Measurements from ENCODE around the gene TSPYL4.
"Not testable (repeated sequence)": the region's sequence is repeated elsewhere in the genome, so short reads cannot be mapped to it uniquely, and the experiment has no call there.

TSPYL4 gene

DNA sequence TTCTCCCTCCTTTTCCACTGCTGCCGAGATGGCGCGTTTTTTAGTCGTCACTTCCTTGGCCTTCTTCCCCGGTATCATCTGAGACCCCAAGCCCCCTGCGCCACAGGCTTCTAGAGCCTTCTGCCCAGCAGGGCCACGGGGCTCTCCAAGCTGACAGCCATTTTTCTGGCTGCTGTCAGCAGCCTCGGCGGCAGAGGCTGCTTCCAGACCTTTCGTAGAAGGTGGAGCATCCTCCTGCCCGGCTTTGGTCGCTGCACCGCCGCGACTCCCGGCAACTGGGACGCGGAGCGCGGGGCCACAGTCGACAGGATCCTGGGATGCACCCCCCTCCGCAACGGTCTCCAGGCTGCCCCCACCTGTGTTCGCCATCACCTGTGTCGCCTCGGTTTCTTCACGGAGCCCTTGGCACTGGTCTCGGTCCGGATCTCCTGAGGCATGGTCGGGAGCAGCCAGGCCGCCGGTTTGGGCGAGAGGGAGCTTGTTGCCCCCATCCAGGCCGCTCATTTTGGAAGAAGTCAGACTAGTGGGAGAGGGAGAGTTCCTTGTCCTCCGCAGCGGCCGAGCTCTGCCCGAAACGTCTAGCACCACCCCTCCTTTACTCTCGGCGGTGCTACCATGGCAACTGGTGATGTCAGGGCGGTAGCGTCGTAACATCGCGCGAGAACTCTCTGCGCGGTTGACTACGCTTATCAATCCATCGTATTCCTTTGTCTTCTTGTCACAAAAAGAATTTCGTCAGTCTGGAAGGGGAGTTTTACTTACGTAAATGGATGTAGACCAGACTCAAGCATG lies at the start of gene TSPYL4:
Gene TSPYL4 (minus strand): TSS at position 571 of the 792 bp plus-strand sequence. CDS start 67 bp downstream, at position 504.
- peak; percentile 95 for DNase-seq
- in situ Hi-C loops (cut with HindIII; ENCODE audit: low pct_ligation_motif_present, low pct_unique_long_range_greater_than_20kb, low sequenced_read_pairs) = no loop called here

DNA sequence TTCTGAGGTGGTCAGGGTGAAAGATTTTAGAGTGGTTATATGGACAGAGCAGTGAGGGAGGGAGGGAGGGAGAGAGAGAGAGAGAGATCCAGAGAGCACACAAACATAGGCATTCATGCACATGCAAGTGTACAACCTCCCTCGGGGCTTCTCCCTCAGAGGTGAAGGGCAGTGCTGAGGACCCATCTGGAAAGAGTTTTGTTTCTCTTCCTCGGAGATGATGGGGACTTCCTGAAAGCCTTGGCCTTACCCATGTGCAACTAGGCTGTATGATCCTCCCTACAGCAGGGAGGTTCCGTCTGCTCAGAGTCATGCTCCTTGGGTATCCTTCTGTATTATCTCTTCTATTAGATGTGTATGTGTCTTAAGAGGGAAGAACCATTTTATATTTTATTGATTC lies 47.2 kb upstream of the TSPYL4 start:
- in situ Hi-C loops (cut with HindIII; ENCODE audit: low pct_ligation_motif_present, low pct_unique_long_range_greater_than_20kb, low sequenced_read_pairs) = no loop called here
- DNase-seq = no peak

DNA sequence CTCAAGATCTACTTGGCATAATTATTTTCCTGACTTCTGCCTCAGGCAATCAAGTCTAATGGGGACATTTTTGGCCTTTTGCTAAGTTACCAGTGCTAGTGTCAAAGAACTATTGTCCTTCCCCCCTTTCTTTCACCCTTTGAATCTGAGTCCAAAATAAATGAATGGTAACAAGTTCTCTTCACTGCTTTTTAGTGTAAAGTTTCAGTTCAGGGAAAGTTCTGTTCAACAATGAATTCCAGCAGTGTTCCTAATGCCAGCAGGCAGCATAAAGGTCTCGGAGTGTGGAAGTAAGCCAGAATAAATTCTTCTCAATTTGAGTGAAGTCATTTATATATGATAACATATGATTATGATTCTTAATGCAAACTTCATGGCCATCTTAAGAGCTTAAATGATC lies 46.7 kb upstream of the TSPYL4 start:
- in situ Hi-C loops (cut with HindIII; ENCODE audit: low pct_ligation_motif_present, low pct_unique_long_range_greater_than_20kb, low sequenced_read_pairs) = no loop called here
- DNase-seq = no peak

- DNase-seq = no peak
- in situ Hi-C loops (cut with HindIII; ENCODE audit: low pct_ligation_motif_present, low pct_unique_long_range_greater_than_20kb, low sequenced_read_pairs) = loop anchor here (25.0 kb wide), 1 partner anchor 238 kb away; the partner anchor contains the start of gene TRAPPC3L
Observed at GRCh38 chr6:116298973-116299372, 45.1 kb upstream of the TSPYL4 start.

GRCh38 chr6:116298273-116298672 lies 44.4 kb upstream of the TSPYL4 start:
- in situ Hi-C loops (cut with HindIII; ENCODE audit: low pct_ligation_motif_present, low pct_unique_long_range_greater_than_20kb, low sequenced_read_pairs) = loop anchor here (25.0 kb wide), 1 partner anchor 239 kb away; the partner anchor contains the start of gene TRAPPC3L

GRCh38 chr6:116292553-116292952 lies 38.7 kb upstream of the TSPYL4 start:
- no peak for DNase-seq
- in situ Hi-C loops (cut with HindIII; ENCODE audit: low pct_ligation_motif_present, low pct_unique_long_range_greater_than_20kb, low sequenced_read_pairs) = loop anchor here (25.0 kb wide), 1 partner anchor 245 kb away; the partner anchor contains the start of gene TRAPPC3L

More at GRCh38 chr6:116298273-116298672, 44.4 kb upstream of the TSPYL4 start:
- no peak for DNase-seq

GRCh38 chr6:116291701-116292396 lies 38.0 kb upstream of the TSPYL4 start:
- in situ Hi-C loops (cut with HindIII; ENCODE audit: low pct_ligation_motif_present, low pct_unique_long_range_greater_than_20kb, low sequenced_read_pairs) = loop anchor here (25.0 kb wide), 1 partner anchor 245 kb away; the partner anchor contains the start of gene TRAPPC3L
- DNase-seq = no peak

DNA sequence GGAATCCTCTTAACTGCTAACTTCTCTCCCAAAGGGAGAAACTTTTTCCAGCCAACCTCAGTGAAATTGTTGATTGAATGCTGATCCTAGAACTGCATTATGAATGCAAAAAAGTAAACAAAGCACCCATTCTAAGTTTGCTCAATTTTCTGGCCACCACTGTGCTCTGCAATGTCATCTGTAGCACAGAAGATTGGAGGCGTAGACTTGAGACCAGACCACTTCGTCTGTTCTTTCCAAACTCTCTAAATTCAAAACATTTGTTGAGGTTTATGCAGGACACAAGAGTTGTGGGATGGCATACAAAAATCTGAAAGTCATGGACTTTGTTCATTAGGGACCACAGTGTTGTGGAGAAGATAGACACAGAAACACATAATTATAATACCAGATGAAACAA lies 36.9 kb upstream of the TSPYL4 start:
- in situ Hi-C loops (cut with HindIII; ENCODE audit: low pct_ligation_motif_present, low pct_unique_long_range_greater_than_20kb, low sequenced_read_pairs) = loop anchor here (25.0 kb wide), 1 partner anchor 247 kb away; the partner anchor contains the start of gene TRAPPC3L
- no peak for DNase-seq

- in situ Hi-C loops (cut with HindIII; ENCODE audit: low pct_ligation_motif_present, low pct_unique_long_range_greater_than_20kb, low sequenced_read_pairs) = loop anchor here (25.0 kb wide), 1 partner anchor 247 kb away; the partner anchor contains the start of gene TRAPPC3L
- DNase-seq = no peak
Observed at GRCh38 chr6:116289876-116290275, 36.0 kb upstream of the TSPYL4 start.

- in situ Hi-C loops (cut with HindIII; ENCODE audit: low pct_ligation_motif_present, low pct_unique_long_range_greater_than_20kb, low sequenced_read_pairs) = loop anchor here (25.0 kb wide), 1 partner anchor 250 kb away; the partner anchor contains the start of gene TRAPPC3L
- peak; percentile 51 for DNase-seq
Observed at GRCh38 chr6:116287689-116288282, 33.9 kb upstream of the TSPYL4 start.

DNA sequence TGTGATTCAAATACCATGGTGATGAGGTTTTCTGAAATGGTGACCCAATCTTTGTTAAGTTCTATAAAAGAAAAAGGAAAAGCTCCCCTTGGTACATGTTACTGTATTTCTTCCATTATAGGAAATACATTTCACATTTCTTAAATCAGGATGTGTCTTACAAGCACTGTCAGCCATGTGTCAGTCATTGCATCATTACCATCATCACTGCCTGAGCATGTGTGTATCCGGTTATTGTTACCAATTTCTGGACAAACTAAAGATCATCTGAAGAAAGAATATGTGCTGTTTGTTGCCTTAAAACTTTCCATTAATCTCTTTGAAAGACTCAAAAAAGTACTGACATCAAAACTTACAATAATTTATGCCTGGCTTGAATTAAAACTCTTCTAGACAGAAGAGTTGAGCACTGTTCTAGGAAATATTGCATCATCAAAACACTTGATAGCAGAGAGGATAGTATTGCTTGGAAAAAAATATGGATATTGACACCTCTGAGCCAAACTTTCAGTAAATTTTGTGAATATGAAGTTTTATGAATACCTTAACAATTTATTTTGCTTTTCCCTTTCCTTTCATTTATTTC lies 33.0 kb upstream of the TSPYL4 start:
- no peak for DNase-seq
- in situ Hi-C loops (cut with HindIII; ENCODE audit: low pct_ligation_motif_present, low pct_unique_long_range_greater_than_20kb, low sequenced_read_pairs) = loop anchor here (25.0 kb wide), 1 partner anchor 250 kb away; the partner anchor contains the start of gene TRAPPC3L

GRCh38 chr6:116284984-116285383 lies 31.1 kb upstream of the TSPYL4 start:
- DNase-seq = not testable (repeated sequence)
- in situ Hi-C loops (cut with HindIII; ENCODE audit: low pct_ligation_motif_present, low pct_unique_long_range_greater_than_20kb, low sequenced_read_pairs) = loop anchor here (25.0 kb wide), 1 partner anchor 252 kb away; the partner anchor contains the start of gene TRAPPC3L

- in situ Hi-C loops (cut with HindIII; ENCODE audit: low pct_ligation_motif_present, low pct_unique_long_range_greater_than_20kb, low sequenced_read_pairs) = loop anchor here (25.0 kb wide), 1 partner anchor 254 kb away; the partner anchor contains the start of gene TRAPPC3L
Observed at GRCh38 chr6:116283191-116283590, 29.3 kb upstream of the TSPYL4 start.

DNA sequence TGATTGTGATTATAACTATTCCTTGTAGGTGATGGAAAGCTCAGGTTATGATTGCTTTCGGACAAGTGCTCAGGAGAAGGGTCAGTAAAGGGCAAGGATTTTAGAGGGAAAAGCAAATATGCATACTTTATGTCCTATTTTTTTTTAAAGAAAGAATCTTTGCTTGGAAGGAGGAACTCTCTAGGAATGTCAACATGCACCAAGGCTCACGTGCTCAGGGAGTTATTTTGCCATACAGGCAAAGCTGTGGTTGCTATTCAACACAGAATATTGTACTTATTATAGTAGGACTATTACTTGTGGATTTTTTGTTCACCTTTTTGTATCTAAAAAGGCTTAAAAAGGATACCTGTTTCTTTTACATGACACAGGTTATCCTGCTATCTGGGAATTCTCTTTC lies 28.8 kb upstream of the TSPYL4 start:
- in situ Hi-C loops (cut with HindIII; ENCODE audit: low pct_ligation_motif_present, low pct_unique_long_range_greater_than_20kb, low sequenced_read_pairs) = loop anchor here (25.0 kb wide), 1 partner anchor 255 kb away; the partner anchor contains the start of gene TRAPPC3L
- DNase-seq = no peak

More at GRCh38 chr6:116283191-116283590, 29.3 kb upstream of the TSPYL4 start:
- no peak for DNase-seq

GRCh38 chr6:116280933-116281316 lies 27.1 kb upstream of the TSPYL4 start:
- no peak for DNase-seq
- in situ Hi-C loops (cut with HindIII; ENCODE audit: low pct_ligation_motif_present, low pct_unique_long_range_greater_than_20kb, low sequenced_read_pairs) = loop anchor here (25.0 kb wide), 1 partner anchor 256 kb away; the partner anchor contains the start of gene TRAPPC3L

GRCh38 chr6:116280161-116280932 lies 26.5 kb upstream of the TSPYL4 start:
- in situ Hi-C loops (cut with HindIII; ENCODE audit: low pct_ligation_motif_present, low pct_unique_long_range_greater_than_20kb, low sequenced_read_pairs) = loop anchor here (25.0 kb wide), 1 partner anchor 257 kb away; the partner anchor contains the start of gene TRAPPC3L
- peak; percentile 14 for DNase-seq

Data from ACHN (cell line).